Daoy (cell line): Measurements from ENCODE around the gene ZNF438. TPM values are rescaled to one million over a fixed set of nuclear protein-coding genes. Genes with fewer than 3 reads are reported as not detected.
"Not testable (repeated sequence)": the region's sequence is repeated elsewhere in the genome, so short reads cannot be mapped to it uniquely, and the experiment has no call there.

Experiments
- DNase-seq: peaks from one replicate; pipeline ENCODE4 v3.0.0-alpha.2; 2015; ENCODE audit warnings: low read depth
- total RNA-seq: library from RNA; depleted of rRNA; stranded (reverse); fragments of >200 nt; shearing (Covaris generic); gene quantifications from 2 replicates; pipeline ENCODE4 v1.2.3, GENCODE V29; 2014

The ZNF438 gene
- total RNA-seq, 1 experiment from 2014 or later, result 0.91 TPM

DNA sequence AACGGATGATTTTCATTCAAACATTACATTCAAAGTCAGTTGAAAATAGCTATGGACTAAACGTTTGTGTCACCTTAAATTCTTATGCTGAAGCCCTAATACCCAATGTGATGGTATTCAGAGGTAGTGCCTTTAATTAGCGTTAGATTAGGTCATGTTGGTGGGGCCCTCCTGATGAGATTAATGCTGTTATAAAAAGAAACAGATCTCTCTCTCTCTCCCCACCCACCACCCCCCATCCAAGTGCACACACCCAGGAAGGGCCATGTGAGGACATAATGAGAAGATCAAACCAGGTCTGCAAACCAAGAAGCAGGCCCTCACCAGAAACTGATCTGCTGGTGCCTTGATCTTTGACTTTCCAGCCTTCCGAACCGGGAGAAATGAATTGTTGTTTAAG is 44.2 kb downstream of the ZNF438 start:
- no peak for DNase-seq

DNA sequence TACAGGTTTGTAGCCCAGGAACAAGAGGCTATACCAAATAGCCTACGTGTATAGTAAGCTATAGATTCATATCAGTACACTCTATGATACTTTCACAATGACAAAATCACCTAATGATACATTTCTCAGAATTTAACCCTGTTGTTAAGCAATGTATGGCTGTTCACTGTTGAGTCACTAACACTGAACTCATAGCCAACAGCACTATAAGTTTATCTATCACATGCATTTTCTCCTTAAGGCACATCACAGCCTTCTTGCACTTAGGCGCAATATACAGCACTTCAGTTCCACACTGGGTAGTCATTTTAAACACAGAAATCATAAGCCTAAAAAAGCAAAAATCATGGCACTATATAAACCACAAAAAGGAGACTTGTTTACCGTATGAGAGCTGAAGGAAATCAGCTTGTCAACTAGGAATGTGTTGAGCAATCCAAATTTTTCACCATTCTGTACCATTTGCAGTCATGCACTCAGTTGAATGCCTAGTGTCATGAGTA is 45.6 kb downstream of the ZNF438 start:
- DNase-seq, result no peak

DNA sequence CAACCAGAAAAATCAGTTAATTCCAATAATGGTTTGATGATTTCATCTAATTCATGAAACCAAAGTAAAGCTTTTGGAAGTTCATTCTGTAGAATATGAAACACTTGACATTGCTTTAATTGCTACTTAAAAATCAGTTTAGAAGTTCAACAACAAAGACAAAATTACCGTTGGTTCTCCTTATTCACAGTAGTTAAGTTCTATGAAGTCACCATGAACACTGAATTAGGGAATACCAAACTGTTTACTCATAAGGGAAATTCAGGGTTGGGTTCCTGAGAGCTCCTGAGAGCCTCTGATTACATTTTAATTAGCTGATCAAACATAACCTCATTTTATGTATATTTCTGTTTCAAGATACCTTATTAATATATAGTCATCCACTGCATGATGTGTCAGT is 46.2 kb downstream of the ZNF438 start:
- DNase-seq, result peak; percentile 41

DNA sequence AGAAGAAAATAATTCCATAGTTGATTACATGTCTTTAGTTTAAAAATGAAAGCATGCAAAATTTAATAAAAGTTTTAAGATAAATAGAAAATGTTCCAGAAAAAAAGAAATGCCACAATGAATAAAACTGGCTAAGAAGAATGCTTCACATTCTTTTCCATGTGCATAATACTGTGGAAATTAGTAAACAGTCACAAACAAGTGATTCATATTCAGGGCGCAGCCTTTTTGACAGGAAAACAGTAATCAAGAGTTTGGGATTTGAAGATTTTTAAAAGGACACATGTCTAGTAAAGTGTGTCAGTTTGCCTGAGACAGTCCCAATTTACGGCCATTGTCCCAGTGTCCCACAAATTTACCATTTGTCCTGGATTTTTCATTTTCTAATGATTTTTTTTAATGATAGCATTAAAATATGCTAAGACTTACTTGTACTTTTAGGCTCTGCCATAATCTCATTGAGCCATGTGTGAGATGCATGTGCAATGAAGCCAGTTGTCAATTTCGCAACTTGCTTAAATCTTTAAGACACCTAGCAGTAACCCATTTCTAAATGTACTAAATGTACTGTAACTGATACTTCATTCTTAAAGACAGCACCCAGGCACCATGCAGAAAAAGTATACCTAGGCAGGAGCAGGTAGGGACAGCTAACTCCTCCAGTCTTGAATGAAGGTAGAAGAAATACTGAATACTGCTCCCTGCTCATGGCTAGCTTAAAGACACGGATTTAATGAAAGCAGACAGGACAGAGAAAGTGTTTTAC is 46.9 kb downstream of the ZNF438 start:
- DNase-seq, result no peak

DNA sequence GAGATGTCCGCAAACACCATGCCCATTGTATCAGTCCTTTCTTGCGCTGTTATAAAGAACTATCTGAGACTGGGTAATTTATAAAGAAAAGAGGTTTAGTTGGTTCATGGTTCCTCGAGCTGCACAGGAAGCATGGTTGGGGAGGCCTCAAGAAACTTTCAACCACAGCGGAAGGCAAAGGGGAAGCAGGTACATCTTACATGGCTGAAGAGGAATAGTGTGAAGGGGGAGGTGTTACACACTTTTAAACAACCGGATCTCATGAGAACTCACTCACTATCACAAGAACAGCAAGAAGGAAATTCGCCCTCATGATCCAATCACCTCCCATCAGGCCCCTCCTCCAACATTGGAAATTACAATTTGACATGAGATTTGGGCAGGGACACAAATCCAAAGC is 48.5 kb downstream of the ZNF438 start:
- DNase-seq, result not testable (repeated sequence)

DNA sequence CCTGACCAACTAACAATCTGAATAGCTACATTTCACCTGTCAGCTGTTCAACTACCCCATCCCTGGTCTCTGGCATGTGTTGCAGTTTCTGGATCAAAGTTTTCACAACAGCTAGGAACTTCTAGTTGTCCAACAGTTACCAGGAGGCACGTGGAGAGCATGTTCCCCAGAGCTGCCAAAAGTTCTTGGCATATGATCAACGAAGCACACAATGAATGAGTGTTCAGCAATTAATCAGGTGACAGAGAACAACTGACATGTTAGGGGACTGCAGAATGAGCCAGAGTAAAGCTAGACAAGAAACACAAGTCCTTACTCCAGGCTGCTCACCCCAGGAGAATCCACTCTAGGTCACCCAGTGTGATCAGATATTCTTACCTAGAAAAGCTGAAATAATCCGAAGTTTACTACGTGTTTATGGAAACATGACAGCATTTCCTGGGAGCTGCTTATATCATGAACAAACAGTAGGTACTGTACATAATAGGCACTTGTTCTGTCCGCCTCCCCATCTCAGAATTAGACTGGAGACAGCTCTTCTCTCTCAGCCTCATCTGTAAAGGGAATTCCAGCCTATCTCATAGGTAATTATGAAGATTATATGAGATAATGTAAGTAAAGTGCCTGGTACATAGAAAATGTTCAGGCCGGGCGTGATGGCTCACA is 50.6 kb downstream of the ZNF438 start:
- DNase-seq, result no peak

DNA sequence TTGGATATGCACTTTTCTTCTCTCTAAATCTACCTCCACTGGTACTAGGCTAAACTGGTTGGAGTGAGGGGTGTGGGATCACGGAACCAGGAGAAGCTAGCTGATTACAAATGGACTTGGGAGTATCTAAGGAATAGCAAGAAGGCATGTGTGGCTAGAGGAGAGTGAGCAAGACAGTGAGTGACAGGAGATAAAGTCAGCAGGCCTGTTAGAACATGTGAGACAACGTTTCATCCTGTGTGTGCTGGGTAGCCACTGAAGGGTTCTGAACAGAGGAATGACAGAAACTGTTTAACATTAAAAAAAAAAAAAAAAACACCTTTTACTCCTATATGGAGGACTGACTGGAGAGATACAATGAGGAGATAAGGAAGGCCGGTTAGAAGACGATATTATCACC is 51.7 kb downstream of the ZNF438 start:
- no peak for DNase-seq

DNA sequence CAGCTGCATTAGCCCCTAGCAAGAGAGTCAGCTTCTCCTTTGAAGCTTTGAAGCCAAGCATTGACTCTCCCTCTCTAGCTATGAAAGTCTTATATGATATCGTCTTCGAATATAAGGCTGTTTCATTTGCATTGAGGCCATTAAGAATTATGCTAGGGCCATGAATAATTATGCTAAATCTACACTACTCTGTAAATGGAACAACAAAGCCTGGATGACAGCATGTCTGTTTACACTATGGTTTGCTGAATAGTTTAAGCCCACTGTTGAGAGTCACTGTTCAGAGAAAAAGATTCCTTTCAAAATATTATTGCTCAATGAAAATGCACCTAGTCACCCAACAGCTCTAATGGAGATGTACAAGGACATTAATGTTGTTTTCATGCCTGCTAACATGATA is 52.8 kb downstream of the ZNF438 start:
- DNase-seq, result no peak

DNA sequence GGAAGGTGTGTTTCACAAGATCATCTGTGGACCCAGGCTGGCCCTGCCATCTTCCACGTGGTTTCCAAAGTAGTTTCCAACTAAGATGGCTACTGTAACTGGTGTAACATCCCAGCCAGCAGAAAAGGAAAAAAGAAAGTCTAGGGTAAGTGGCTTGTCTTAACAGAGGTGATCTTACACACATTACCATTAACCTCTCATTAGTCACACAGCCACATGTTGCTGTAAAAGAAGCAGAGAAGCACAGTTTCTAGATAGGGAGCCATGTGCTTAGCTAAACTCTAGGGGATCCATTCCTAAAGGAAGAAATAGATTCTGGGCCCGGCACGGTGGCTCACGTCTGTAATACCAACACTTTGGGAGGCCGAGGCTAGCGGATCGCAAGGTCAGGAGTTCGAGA is 54.3 kb downstream of the ZNF438 start:
- no peak for DNase-seq

DNA sequence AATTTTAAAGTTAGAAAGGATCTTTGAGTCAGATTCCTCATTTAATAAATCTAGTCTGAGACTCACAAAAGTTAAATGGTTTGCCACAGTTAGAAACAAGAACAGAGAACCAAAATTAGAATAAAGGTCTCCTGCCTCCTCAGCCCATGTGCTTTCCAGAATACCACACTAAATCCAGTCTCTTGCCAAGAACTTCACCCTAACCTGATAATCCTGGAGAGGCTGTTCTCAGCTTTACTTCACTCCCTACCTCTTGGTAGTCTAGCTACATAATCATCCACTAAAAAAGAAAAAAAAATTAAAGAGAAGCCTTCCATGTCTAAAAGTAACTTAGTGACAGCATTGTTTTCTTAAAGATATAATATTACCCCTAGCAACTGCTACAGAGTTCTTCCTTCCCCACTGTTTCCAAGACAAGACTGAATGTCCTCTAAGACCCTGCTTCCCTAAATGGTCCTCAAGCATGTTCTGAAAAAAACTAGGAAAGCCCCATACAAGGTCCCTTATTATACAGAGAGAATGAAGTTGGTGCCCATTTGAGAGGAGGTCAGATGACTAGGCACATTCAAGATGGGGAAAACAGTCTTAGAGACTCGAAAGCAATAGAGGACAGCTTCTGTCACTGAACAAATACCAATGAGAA is 56.8 kb downstream of the ZNF438 start:
- DNase-seq, result no peak

DNA sequence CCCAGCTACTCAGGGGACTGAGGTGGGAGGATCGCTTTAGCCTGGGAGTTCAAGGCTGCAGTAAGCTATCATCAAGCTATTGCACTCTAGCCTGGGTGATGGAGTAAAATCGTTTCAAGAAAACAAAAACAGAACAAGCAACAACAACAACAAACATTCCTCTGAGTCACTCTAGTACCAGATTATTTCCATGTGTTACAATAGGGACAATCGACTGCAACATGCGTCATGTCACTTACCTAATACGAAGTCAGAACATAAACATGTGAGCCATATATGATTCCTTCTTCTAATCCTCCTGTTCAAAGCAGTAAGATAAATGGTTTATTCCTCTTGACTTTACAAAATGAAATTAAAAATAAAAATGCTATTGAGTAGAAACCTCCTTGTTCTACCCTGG is 57.3 kb downstream of the ZNF438 start:
- DNase-seq, result no peak

DNA sequence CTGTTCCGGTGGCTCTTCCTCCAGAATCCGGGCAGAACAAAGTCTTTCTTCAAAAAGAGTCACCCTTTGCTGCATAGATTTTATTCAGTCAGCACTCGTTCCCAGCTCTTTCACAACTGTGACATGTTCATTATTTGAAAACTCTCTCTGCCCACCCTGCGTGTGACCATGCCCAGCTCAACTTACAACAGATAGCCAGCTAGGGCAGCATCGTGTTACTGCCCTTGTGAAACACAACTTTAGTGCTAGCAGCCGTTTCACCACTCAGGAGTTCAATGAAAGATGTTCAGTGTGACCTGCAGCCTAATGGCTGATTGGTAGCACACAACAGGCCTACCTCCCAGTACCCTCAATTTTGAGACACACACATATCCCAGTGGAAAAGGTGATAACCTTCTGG is 57.9 kb downstream of the ZNF438 start:
- DNase-seq, result no peak

DNA sequence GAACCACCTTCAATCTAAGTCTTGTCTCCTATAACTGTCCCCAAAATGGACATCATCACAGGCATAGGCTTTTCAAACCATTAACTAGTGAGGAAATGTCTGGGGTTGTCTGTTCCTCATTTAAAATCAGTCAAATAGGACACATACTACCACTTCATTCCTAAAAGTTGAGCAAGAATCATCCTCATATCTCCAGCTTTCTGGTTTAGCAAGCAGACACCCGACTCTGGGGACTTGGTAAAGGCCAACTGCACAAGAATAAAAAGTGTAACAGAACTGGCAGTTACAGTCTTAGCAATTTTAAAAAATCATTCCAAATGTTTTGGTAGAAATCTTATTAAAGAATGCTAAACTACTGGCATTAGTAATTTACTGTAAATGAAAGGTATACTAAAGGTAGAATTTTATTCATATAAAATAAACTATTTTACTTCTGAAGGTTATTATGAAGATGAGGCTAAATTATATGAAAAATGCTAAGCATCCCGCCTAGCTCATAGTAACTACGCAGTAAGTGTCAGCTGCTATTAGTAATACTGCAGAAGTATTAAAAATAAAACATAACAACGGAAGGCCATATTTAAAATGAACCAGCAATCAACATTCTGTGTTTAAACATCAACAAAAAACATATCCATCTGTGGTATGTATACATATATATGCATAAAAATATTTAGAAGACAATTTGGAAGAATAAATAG is 60.8 kb downstream of the ZNF438 start:
- no peak for DNase-seq

DNA sequence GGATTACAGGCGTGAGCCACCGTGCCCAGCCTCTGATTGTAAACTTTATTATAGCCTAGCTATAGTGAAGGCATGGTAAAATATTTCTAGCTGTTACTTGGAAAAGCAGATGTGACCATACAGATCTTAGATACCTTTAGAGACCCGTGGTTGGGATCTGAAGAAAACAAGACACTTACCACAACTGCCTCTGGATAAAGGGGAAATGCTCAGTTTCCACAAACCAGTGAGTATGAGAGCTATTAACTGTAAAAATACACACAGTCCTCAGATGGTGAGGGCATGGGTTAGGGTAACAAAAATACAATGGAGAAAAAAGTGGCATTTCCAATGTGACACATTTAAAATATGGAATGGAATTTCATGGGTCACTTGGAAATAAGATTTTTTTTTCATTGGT is 63.0 kb downstream of the ZNF438 start:
- DNase-seq, result no peak

DNA sequence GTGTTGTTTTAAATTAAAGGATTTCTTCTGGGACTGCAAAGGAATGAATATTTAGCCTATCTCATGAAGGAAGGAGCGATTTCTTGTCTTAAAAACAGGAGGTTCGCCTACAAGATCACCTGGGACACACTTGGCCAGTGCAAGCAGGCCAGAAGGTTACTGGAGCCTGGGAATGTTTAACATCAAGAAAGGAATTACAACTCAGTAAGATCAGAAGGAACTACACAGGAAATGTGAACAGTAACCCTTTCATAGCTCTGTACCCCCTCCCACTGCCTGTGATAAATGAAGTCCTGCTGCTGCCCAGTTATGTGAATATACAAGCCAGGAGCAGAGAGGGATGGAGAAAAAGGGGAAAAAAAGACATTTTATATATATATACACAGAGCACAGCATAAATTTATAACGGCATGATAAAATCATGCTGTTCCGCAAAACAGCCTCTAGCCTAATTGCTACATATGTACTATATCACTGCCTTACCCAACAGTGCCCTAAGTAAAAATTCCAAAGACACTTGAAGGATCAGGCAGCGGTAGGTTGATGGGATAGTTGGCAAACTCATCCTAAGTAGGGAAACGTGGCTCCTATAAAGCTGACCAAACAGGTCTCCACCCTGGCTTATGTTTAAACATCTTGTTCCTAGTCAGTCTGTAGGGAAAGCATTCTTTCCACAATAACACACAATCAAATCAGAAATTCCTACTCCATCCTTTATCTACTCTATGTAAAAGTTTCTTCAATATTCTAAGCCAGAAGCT is 63.8 kb downstream of the ZNF438 start:
- no peak for DNase-seq

DNA sequence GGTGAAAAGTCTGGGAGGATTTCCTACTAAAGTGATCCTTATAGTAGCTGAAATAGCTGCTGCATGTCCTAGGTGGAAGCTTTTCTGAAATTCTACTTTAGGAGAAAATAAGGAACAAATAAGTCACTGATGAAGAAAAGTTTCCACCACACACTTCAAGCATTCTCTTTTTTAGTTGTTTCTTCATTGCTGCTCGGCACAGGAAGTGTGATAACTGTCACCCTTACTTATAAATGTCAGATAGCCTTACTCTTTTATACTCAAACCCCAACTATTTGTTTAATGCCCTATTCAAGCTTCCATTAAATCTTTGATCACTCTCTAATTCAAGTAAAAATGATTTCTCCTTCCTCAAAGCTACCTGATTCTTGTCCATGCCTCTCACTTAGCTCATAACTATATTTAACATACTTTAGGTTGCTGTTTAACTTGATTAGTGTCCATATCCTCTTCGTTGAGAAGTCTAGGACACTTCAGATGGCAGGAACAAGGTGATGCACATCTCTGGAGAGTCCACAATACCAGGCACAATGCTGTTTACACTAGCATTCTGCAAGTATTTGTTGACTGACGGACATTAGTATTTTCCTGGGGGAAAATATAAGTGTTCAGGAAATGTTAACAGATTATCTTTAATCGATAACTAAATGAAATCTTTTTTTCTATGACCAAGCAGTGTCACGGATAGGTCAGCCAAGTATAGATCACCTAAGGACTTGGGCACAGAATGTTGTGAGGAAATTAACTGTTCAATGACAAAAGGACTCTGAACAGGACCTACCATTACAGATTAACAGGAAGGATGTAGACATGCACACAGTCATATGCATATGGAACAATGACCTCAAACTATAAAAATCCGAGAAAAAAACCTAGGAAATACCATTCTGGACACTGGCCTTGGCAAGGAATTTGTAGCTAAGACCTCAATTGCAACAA is 67.4 kb downstream of the ZNF438 start:
- DNase-seq, result no peak

DNA sequence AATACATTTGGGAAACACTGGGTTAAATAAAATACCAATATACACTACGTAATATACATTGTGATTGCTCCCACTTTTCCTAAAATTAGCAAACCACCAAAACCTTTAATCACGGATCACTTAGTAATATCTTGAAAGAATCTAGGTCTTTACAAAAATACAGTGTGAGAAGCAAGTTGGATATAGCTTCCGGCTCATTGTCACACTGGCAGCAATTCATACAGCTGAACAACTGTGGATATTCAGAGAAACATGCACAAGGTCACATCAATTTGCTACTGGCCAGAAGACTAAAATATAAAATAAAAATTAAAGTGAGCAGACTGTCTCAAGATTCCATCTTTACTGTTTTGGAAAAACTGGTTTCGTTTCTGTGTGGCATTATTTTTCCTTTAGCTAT is 69.1 kb downstream of the ZNF438 start:
- DNase-seq, result no peak

DNA sequence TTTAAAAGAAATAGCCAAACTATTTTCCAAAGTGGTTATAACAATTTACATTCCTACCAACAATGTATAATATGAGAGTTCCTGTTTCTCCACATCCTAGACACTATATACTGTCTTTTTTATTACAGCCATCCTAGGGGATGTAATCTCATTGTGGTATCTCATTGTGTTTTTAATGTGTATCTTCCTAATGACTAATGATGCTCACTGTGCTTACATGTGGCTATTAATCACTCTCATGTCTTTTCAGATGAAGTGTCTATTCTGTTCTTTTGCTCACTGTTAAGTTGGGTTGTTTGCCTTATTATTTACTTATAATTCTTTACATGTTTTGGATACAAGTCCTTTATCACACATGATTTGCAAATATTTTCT is 71.8 kb downstream of the ZNF438 start:
- no peak for DNase-seq

DNA sequence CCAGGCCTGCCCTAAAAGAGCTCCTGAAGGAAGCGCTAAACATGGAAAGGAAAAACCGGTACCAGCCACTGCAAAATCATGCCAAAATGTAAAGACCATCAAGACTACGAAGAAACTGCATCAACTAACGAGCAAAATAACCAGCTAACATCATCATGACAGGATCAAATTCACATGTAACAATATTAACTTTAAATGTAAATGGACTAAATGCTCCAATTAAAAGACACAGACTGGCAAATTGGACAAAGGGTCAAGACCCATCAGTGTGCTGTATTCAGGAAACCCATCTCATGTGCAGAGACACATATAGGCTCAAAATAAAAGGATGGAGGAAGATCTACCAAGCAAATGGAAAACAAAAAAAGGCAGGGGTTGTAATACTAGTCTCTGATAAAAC is 82.4 kb downstream of the ZNF438 start:
- not testable (repeated sequence) for DNase-seq

DNA sequence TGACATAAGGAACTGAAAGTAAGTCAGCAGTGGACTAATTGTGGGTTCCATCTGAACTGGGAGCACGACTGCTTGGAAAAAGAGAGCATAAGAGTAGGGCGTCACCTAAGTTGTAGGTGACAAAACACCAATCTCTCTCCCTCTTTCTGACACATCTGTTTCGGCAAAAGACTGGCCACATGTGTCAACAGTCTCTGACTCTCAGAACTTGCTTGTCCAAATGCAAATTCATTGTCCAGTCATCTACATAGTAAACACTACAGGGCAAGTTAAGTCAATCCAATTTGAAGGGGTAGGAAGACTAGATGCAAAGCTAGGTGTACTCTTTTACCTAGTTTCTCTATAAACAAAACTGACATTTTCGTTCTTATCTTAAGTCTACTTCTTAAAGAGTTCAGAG is 87.7 kb downstream of the ZNF438 start:
- DNase-seq, result no peak
